Transverse colon (tissue), 3 donors: Measurements from ENCODE around the gene CEP120.

Experiments used
- EP300 ChIP-seq: sonication (generic); formaldehyde crosslinking; IDR thresholded peaks from one replicate; pipeline ENCODE4 v1.6.1; 2017; ENCODE audit warnings: antibody characterized with exemption, low read depth
- POLR2A ChIP-seq: fragments of 450-650 bp; IDR thresholded peaks from one replicate; pipeline ENCODE4 v1.6.1; 2016; ENCODE audit warnings: antibody characterized with exemption, mild to moderate bottlenecking, moderate library complexity
- TF ChIP-seq, protein P1 (sequence below), 5 experiments: fragments of 200-600 bp in 3 of 5; fragments of 450-650 bp in 2 of 5; sonication (generic) in 3 of 5; IDR thresholded peaks; 1 replicate in 2 of 5; 2 replicates in 3 of 5; pipeline ENCODE4 v1.5.1; 2016 to 2017; ENCODE audit warnings: antibody characterized with exemption in 5 of 5, inconsistent platforms in 3 of 5, mild to moderate bottlenecking in 2 of 5, moderate library complexity in 1 of 5

DNA sequence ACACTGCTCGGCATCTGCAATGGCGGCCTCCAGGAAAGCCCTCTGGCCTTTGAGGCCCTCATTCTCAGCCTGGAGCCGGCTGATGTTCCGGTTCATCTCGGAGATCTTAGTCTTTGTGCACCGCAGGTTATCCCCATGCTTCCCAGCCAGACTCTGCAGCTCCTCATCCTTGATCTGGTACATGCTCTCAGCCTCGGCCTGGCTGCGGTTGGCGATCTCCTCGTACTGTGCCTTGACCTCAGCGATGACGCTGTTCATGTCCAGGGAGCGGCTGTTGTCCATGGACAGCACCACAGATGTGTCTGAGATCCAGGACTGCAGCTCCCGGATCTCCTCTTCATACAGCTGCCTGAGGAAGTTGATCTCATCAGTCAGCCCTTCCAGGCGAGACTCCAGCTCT is 21.9 kb downstream of the CEP120 start:
- TF ChIP-seq POLR2A, result no peak
- TF ChIP-seq, protein P1, sequence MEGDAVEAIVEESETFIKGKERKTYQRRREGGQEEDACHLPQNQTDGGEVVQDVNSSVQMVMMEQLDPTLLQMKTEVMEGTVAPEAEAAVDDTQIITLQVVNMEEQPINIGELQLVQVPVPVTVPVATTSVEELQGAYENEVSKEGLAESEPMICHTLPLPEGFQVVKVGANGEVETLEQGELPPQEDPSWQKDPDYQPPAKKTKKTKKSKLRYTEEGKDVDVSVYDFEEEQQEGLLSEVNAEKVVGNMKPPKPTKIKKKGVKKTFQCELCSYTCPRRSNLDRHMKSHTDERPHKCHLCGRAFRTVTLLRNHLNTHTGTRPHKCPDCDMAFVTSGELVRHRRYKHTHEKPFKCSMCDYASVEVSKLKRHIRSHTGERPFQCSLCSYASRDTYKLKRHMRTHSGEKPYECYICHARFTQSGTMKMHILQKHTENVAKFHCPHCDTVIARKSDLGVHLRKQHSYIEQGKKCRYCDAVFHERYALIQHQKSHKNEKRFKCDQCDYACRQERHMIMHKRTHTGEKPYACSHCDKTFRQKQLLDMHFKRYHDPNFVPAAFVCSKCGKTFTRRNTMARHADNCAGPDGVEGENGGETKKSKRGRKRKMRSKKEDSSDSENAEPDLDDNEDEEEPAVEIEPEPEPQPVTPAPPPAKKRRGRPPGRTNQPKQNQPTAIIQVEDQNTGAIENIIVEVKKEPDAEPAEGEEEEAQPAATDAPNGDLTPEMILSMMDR (IDR thresholded peaks at IDR 0.05), result no peak
- no peak for TF ChIP-seq EP300
